Stimulated activated CD4-positive, alpha-beta T cell treated with anti-CD3 and anti-CD28 coated beads, Interleukin-4, amount 100 ng/mL, for 4 hours (primary cell): ENCODE results near the gene SPATC1L.
"Not testable (repeated sequence)": the region's sequence is repeated elsewhere in the genome, so short reads cannot be mapped to it uniquely, and the experiment has no call there.

Experiments
- DNase-seq, 2 experiments: peaks; one replicate each; pipeline ENCODE4 v3.0.0-alpha.2; 2020

Gene SPATC1L

GRCh38 chr21:46183910-46184624, at the start of gene SPATC1L:
Gene SPATC1L, minus strand, starts transcription at chr21:46184459. Its CDS starts 1,643 bp downstream, at chr21:46182816.
- DNase-seq: peak; percentile 37 to 46

DNA sequence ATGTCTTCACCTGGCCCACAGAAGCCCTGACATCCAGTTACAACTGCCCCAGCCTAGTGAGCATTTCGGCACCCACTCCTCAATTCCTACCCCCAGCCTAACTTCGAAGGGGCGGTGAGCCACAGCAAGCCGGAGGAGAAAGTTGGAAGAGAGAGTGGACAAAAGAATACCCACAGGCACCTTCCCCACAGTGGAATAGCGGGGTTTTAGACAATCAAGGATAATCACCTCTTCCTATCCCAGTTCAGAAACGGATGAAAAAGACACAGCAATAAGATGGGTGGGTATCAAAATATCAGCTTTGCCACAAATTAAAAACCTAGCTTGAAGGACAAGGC, 45.6 kb upstream of the SPATC1L start:
- no peak for DNase-seq

DNA sequence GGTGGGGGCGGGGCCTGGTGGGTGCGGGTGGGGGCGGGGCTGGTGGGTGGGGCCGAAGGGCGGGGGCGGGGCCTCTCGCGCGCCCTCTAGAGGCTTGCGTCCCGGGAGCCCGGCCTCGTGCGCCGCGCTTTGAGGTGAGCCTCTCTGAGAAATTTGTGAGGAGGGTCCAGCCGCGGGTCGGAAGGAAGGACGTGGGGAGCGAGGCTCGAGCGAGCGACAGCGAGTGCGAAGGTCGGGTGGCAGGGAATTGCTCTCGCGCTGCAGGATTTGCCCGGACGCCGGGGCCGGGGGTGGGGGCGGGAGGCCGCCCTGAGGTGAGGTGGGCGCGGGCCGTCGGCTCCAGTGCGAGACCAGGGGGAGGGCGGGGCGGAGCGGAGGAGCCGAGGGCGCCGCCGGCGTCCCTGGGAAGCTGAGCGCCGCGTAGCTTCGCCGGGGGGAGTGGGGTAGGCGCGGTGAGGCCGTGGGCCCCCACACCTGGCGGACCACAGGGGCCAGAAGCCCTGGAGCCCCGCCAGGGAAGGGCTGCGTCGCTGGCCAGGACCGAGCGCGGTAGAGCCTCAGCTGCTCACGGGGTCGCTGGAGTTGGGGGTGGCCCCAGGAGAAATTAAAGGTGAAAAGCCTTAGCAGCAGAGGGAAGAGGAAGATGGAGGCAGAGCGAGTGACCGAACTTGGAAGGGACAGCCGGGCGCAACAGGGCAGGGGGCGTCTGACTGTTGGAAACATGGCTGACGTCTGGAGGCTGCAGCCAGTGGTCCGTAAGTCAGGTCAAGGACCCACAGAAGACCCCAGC, 45.1 kb upstream of the SPATC1L start:
- DNase-seq: no peak

GRCh38 chr21:46228345-46229051, 44.2 kb upstream of the SPATC1L start, which contains the start of gene LSS:
Gene LSS, minus strand, starts transcription at chr21:46228774. Its CDS starts 29 bp downstream, at chr21:46228745.
- DNase-seq: peak; percentile 96 to 98

GRCh38 chr21:46227811-46228344, 43.6 kb upstream of the SPATC1L start:
- DNase-seq: no peak

DNA sequence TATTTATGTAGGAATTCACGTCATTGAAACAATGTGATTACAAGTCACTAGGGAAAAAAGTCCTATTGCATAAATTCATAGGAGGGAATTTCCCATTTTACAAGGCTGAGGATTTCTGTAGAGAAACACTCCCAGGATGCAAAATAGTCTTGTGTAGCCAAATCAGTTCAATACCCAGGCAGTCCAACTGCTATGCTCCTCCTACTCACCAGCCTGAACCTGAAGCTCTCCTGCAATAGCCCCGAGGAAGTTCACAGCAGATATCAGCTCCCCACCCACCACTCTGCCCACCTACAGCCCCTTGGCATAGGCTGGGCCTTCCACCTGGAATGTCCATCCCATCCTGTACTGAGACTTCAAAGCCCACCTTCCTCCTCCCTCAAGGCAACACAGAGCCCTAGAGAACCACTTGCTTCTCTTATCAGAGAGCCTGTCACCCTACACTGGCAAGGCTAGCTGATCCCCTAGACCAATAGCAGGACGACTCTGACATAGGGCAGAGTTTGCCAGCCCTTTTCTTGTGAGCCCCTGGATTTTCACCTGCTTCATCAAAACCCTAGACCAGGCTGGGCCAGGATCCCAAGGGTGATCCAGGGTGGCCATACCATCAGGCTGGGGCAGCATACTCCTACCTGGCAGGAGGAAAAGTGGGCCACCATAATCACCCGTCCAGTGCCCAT, 42.8 kb upstream of the SPATC1L start:
- DNase-seq: no peak

DNA sequence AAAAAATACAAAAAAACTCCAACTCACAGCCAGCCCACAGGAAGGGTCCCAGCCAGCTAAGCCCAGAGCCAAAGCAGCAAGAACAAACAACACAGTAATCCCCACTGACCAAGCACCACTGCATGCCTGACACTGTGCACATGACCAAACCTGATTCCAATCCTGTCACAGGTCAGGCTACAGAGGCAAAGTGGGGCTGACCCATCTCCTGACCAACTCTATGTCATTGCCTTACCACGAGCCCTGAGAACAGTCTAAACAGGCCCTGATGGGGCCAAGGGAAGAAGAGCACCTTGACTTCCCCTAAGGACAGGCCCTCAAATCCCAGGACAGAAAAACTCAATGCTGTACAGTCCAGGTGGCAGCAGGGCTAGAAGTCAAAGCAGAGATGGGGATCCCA, 41.9 kb upstream of the SPATC1L start:
- DNase-seq: no peak

DNA sequence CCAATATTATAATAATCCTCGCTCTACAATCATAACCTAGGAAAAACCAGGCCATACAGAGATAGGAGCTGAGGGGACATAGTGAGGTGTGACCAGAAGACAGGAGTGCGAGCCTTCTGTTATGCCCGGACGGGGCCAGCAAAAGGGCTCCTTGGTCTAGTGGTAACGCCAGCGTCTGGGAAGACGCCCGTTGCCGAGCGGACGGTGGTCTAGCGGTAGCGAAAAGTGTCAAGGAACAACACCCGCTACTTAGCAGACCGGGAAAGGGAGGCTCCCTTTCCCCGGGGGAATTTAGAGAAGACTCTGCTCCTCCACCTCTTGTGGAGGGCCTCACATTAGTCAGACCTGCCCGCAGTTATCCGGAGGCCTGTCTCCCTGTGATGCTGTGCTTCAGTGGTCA, 39.4 kb upstream of the SPATC1L start:
- DNase-seq: not testable (repeated sequence)

DNA sequence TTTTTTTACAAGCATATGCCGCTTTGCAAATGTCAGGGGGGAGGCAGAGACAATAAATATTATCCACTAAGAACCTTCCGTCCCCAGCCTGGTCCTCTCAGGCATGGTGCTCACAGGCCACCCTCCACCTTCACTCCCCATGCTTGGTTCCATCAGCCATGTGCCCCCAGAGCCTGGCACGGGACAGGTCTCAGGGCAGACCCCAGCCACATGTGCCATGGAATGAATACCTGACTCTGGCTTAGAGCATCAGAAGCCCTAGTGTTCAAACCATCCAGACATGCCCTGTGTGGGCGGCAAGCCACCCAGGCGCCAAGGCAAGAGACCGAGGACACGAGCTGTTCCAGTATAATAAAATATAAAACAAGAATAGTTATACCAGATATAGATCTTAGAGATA, 39.0 kb upstream of the SPATC1L start:
- DNase-seq: no peak

DNA sequence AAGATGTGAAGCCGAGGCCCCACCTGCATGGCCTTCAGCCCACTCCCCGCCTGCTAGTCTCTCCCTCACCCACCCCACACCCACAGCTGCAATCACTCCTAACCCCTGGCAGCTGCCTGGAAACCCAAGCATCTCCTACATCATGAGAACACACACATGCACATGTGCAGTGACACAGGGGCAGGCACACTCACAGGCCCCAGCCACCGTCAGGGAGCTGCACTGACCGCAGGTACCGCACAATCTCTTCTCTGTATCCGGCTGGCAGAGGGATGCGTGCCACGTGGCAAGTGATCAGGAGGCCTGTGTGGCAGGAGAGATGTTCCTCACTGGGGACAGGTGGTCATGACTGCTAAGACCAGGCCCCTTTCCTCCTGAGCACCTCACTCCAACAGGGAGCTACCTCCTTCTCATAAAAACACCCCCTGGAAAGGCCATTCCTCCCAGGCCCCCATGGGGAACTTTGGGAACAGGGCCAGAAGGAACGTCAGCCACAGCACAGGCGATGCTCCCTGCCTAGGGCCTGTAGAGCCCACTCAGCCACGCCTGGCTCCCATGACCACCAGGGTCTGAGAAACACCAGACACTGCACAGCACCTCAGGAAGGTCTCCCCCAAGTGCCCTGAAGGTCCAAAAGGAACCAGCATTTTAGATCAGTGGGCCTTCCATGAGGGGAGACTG, 38.3 kb upstream of the SPATC1L start:
- DNase-seq: no peak

DNA sequence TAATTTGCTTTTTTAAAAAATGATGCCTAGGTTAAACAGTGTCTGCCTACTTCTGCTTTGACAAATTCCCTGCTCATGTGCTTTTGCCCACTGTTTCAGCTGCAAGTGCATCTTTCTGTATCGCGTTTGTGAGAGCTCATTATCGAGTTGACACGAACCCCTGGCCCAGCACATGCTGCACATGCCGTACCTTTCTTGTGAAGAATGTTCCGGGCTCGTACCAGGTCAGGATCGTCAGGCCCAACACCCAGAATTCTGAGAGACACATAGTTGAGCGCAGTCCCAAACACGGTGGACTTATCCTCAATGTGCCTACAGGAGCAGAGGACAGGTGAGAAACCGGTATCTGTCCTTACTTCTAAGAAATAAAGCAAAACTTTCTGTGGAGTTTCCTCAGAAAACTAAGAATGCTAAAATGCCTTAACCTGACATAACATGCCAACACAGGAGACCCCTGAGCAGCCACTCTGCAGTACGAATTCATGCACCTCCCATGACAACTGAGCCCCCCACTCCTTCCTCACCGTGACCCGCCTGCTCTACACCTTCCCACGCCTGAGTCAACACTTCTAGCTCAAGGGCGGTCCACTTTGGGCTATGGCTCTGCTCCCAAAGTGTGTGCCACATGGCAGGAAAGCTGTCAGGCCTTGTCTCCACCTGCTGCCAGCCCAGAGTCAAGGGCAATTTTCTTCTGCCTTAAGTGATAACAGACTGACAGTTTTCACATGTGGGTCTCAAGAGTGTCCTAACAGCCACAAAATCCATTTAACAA, 37.6 kb upstream of the SPATC1L start:
- no peak for DNase-seq

GRCh38 chr21:46220847-46221246, 36.6 kb upstream of the SPATC1L start:
- DNase-seq: no peak

GRCh38 chr21:46220275-46220810, 36.1 kb upstream of the SPATC1L start:
- DNase-seq: no peak

- no peak for DNase-seq
Measured at GRCh38 chr21:46219591-46220239, 35.5 kb upstream of the SPATC1L start.

DNA sequence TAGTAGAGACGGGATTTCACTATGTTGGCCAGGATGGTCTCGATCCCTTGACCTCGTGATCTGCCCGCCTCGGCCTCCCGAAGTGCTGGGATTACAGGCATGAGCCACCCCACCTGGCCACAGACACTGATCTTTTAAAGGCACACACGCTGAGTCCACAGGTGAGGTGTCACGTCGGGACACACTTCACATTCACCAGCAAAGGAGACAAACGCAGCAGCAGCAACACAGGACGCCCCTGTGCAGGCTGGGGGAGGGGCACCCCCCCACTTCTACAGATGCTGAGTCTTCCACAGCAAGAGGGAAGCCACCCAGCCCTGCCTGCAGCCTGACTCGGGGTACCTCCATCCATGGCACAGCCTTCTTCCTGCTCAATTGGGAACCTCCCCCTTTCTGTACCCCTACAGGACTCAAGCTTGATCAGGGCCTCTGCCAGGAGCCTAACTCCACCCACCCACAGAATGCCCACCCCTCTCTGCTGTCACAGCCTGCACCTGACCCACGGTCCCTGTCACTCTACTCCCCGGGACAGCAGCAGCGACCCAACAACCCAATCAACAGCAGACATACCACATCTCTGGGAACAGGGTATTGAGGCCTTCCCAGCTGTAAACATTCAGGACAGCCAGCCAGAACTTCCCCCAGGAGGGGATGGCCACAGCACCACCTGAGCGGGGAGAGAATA, 34.8 kb upstream of the SPATC1L start:
- DNase-seq: no peak

GRCh38 chr21:46217511-46218196, 33.4 kb upstream of the SPATC1L start:
- DNase-seq: no peak

DNA sequence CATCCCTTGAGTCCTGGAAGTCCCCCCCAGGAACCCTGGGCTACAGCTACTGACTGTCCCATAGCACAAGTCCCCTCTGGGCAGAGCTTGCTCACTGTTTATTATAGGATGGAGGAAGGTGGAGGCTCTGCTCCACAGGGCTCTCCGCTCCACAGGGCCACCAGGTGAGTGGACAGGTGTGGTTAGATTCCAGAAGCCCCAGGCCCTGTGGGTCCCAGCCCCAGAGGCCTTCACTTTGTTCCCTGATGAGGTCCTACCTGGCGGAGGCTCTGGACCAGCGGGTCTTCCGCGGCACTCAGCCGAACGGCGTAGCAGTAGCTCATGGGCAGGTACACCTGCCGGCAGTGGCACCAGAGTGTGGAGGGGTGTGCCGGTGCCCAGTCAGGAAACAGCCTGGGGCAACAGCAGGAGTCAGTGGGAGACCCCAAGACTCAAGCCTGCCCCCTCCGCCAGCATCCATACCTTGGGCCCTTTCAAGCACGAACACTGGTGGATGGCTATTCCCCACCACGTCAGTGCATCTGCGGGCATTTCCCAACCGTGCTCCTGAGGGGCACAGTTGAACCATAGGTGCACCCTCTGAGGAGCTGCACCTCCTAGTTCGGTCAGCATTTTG, 32.0 kb upstream of the SPATC1L start:
- no peak for DNase-seq

- no peak for DNase-seq
Measured at GRCh38 chr21:46215436-46216131, 31.3 kb upstream of the SPATC1L start.
